ENCODE data around the gene KRTAP10-3. TPM values are rescaled to one million over a fixed set of nuclear protein-coding genes. Genes with fewer than 3 reads are reported as not detected.

Gene KRTAP10-3
- total and polyA plus RNA-seq, 2 donors (not counting 1 experiment from before 2014, with no cell fraction given): not detected

- TF ChIP-seq CTCF (conservative IDR thresholded peaks at IDR 0.05 in 1 of 2, IDR thresholded peaks at IDR 0.05 in 1 of 2; ENCODE audit: low read depth in 1 of 2, low read length in 2 of 2) (no peak), EZH2 (IDR thresholded peaks at IDR 0.05; ENCODE audit: low read length, missing control alignments) (no peak)
- no peak for DNase-seq (ENCODE audit: low read depth in 2 of 2)
- Histone ChIP-seq H3K27ac (ENCODE audit: insufficient read depth, low read length) (no peak overlapping the region), H2AFZ (ENCODE audit: low read length) (no peak overlapping the region), H3K79me2 (ENCODE audit: control insufficient read depth, insufficient read depth, low read length) (no peaks in the 10 kb centered on the region), H3K4me1 (ENCODE audit: control insufficient read depth, extremely low read depth, insufficient read depth, low read length) (no peaks in the 10 kb centered on the region), H4K20me1 (ENCODE audit: control insufficient read depth, extremely low read depth, insufficient read depth, low read length) (no peaks in the 10 kb centered on the region), H3K9ac (ENCODE audit: insufficient read depth, low read length) (no peak overlapping the region), H3K4me3 (replicated peaks in 1 of 4; ENCODE audit: control extremely low read depth in 1 of 4, insufficient read depth in 1 of 4, low read depth in 3 of 4, low read length in 4 of 4) (no peak overlapping the region), H3K9me3 (ENCODE audit: control insufficient read depth, insufficient read depth, low read depth, low read length) (no peaks in the 10 kb centered on the region), H3K36me3 (ENCODE audit: control insufficient read depth, insufficient read depth, low read length) (no peaks in the 10 kb centered on the region), H3K27me3 (ENCODE audit: control insufficient read depth, insufficient read depth, low read length) (no peaks in the 10 kb centered on the region), H3K4me2 (ENCODE audit: extremely low read depth, insufficient read depth, low read length) (no peak overlapping the region)
Measured at GRCh38 chr21:44569861-44570517, 11.4 kb upstream of the KRTAP10-3 start.

- no peaks in the 10 kb centered on the region for H3K79me2 ChIP-seq (ENCODE audit: control insufficient read depth, insufficient read depth, low read length)
- no peak overlapping the region for H3K4me3 ChIP-seq (replicated peaks in 1 of 4; ENCODE audit: control extremely low read depth in 1 of 4, insufficient read depth in 1 of 4, low read depth in 3 of 4, low read length in 4 of 4)
- H3K36me3 ChIP-seq (ENCODE audit: control insufficient read depth, insufficient read depth, low read length): no peaks in the 10 kb centered on the region
- no peak overlapping the region for H3K9ac ChIP-seq (ENCODE audit: insufficient read depth, low read length)
- no peaks in the 10 kb centered on the region for H3K9me3 ChIP-seq (ENCODE audit: control insufficient read depth, insufficient read depth, low read depth, low read length)
- no peaks in the 10 kb centered on the region for H3K4me1 ChIP-seq (ENCODE audit: control insufficient read depth, extremely low read depth, insufficient read depth, low read length)
- no peak for DNase-seq (ENCODE audit: low read depth in 2 of 2)
- no peaks in the 10 kb centered on the region for H3K27me3 ChIP-seq (ENCODE audit: control insufficient read depth, insufficient read depth, low read length)
- H2AFZ ChIP-seq (ENCODE audit: low read length): no peak overlapping the region
- H3K4me2 ChIP-seq (ENCODE audit: extremely low read depth, insufficient read depth, low read length): no peak overlapping the region
- H4K20me1 ChIP-seq (ENCODE audit: control insufficient read depth, extremely low read depth, insufficient read depth, low read length): no peaks in the 10 kb centered on the region
- TF ChIP-seq EZH2 (IDR thresholded peaks at IDR 0.05; ENCODE audit: low read length, missing control alignments) (no peak), CTCF (conservative IDR thresholded peaks at IDR 0.05 in 1 of 2, IDR thresholded peaks at IDR 0.05 in 1 of 2; ENCODE audit: low read depth in 1 of 2, low read length in 2 of 2) (no peak)
- H3K27ac ChIP-seq (ENCODE audit: insufficient read depth, low read length): no peak overlapping the region
Measured at GRCh38 chr21:44568667-44569556, 10.3 kb upstream of the KRTAP10-3 start.

GRCh38 chr21:44568261-44568660 is 9.7 kb upstream of the KRTAP10-3 start:
- H3K27me3 ChIP-seq (ENCODE audit: control insufficient read depth, insufficient read depth, low read length): no peaks in the 10 kb centered on the region
- TF ChIP-seq EZH2 (IDR thresholded peaks at IDR 0.05; ENCODE audit: low read length, missing control alignments) (no peak), CTCF (conservative IDR thresholded peaks at IDR 0.05 in 1 of 2, IDR thresholded peaks at IDR 0.05 in 1 of 2; ENCODE audit: low read depth in 1 of 2, low read length in 2 of 2) (no peak)
- no peaks in the 10 kb centered on the region for H3K4me1 ChIP-seq (ENCODE audit: control insufficient read depth, extremely low read depth, insufficient read depth, low read length)
- H3K4me3 ChIP-seq (replicated peaks in 1 of 4; ENCODE audit: control extremely low read depth in 1 of 4, insufficient read depth in 1 of 4, low read depth in 3 of 4, low read length in 4 of 4): no peak overlapping the region
- H3K9ac ChIP-seq (ENCODE audit: insufficient read depth, low read length): no peak overlapping the region
- H3K9me3 ChIP-seq (ENCODE audit: control insufficient read depth, insufficient read depth, low read depth, low read length): no peaks in the 10 kb centered on the region
- no peaks in the 10 kb centered on the region for H3K79me2 ChIP-seq (ENCODE audit: control insufficient read depth, insufficient read depth, low read length)
- no peaks in the 10 kb centered on the region for H4K20me1 ChIP-seq (ENCODE audit: control insufficient read depth, extremely low read depth, insufficient read depth, low read length)
- DNase-seq (ENCODE audit: low read depth in 2 of 2): no peak
- H2AFZ ChIP-seq (ENCODE audit: low read length): no peak overlapping the region
- no peak overlapping the region for H3K4me2 ChIP-seq (ENCODE audit: extremely low read depth, insufficient read depth, low read length)
- H3K27ac ChIP-seq (ENCODE audit: insufficient read depth, low read length): no peak overlapping the region
- no peaks in the 10 kb centered on the region for H3K36me3 ChIP-seq (ENCODE audit: control insufficient read depth, insufficient read depth, low read length)
